Hepatocyte (in vitro differentiated cells): ENCODE measurements around the gene ADGRE2.
"Not testable (repeated sequence)": the region's sequence is repeated elsewhere in the genome, so short reads cannot be mapped to it uniquely, and the experiment has no call there.

Experiments used
- CTCF ChIP-seq: fragments of 200-600 bp; sonication (generic); IDR thresholded peaks from 2 replicates; pipeline ENCODE4 v1.5.1; 2016; ENCODE audit warnings: antibody characterized with exemption, mild to moderate bottlenecking; ENCODE audit not compliant: poor library complexity
- EZH2phosphoT487 ChIP-seq: fragments of 200-600 bp; sonication (generic); IDR thresholded peaks from one replicate; pipeline ENCODE4 v1.6.1; 2018; ENCODE audit warnings: antibody characterized with exemption, mild to moderate bottlenecking, low read depth, moderate library complexity; ENCODE audit not compliant: unreplicated experiment, severe bottlenecking

- not testable (repeated sequence) for TF ChIP-seq CTCF, EZH2phosphoT487
These were observed 13.0 kb downstream of the ADGRE2 start for GRCh38 chr19:14765403-14765802.
